Stimulated activated CD8-positive, alpha-beta memory T cell treated with anti-CD3 and anti-CD28 coated beads, Interleukin-2, amount 100 ng/mL, for 48 hours (primary cell): ENCODE results near the gene LLPH.

Experiments
- DNase-seq, 2 donors: peaks; one replicate each; pipeline ENCODE4 v3.0.0-alpha.2; 2020; ENCODE audit warnings: low read depth in 2 of 2

Gene LLPH

GRCh38 chr12:66090157-66090556 lies 40.4 kb downstream of the LLPH start:
- DNase-seq = no peak

- peak in 1 of 2 donors; percentile 27 for DNase-seq
Measured at GRCh38 chr12:66087365-66087943, 43.1 kb downstream of the LLPH start.

- no peak for DNase-seq
Measured at GRCh38 chr12:66085998-66086397, 44.6 kb downstream of the LLPH start.

- no peak for DNase-seq
Measured at GRCh38 chr12:66085213-66085612, 45.3 kb downstream of the LLPH start.

- no peak for DNase-seq
Measured at GRCh38 chr12:66083766-66084165, 46.8 kb downstream of the LLPH start.

GRCh38 chr12:66082744-66083143 lies 47.8 kb downstream of the LLPH start:
- no peak for DNase-seq

- DNase-seq = no peak
Measured at GRCh38 chr12:66080791-66081190, 49.8 kb downstream of the LLPH start.

GRCh38 chr12:66077542-66077941 lies 53.0 kb downstream of the LLPH start:
- no peak for DNase-seq

- DNase-seq = no peak
Measured at GRCh38 chr12:66074561-66074960, 56.0 kb downstream of the LLPH start.

GRCh38 chr12:66072566-66072965 lies 58.0 kb downstream of the LLPH start:
- DNase-seq = no peak

GRCh38 chr12:66072135-66072534 lies 58.4 kb downstream of the LLPH start:
- no peak for DNase-seq

- DNase-seq = no peak
Measured at GRCh38 chr12:66071549-66071948, 59.0 kb downstream of the LLPH start.

- no peak for DNase-seq
Measured at GRCh38 chr12:66070378-66071120, 60.0 kb downstream of the LLPH start.

- no peak for DNase-seq
Measured at GRCh38 chr12:66066929-66067523, 63.5 kb downstream of the LLPH start.
